ENCODE measurements around the gene KIFAP3. TPM values are rescaled to one million over a fixed set of nuclear protein-coding genes. Genes with fewer than 3 reads are reported as not detected.
"Not testable (repeated sequence)": the region's sequence is repeated elsewhere in the genome, so short reads cannot be mapped to it uniquely, and the experiment has no call there.

Gene KIFAP3
- total and polyA plus RNA-seq, 7 donors = 9.2 to 25.7 (median 21.6) TPM

- TF ChIP-seq, protein P1, sequence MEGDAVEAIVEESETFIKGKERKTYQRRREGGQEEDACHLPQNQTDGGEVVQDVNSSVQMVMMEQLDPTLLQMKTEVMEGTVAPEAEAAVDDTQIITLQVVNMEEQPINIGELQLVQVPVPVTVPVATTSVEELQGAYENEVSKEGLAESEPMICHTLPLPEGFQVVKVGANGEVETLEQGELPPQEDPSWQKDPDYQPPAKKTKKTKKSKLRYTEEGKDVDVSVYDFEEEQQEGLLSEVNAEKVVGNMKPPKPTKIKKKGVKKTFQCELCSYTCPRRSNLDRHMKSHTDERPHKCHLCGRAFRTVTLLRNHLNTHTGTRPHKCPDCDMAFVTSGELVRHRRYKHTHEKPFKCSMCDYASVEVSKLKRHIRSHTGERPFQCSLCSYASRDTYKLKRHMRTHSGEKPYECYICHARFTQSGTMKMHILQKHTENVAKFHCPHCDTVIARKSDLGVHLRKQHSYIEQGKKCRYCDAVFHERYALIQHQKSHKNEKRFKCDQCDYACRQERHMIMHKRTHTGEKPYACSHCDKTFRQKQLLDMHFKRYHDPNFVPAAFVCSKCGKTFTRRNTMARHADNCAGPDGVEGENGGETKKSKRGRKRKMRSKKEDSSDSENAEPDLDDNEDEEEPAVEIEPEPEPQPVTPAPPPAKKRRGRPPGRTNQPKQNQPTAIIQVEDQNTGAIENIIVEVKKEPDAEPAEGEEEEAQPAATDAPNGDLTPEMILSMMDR (IDR thresholded peaks at IDR 0.05) = no peak
- H3K36me3 ChIP-seq (ENCODE audit: insufficient read depth in 1 of 2, low read depth in 1 of 2) = no peaks in the 10 kb centered on the region
- ATAC-seq (no peak), DNase-seq (no peak)
- no peaks in the 10 kb centered on the region for H3K9me3 ChIP-seq
- H3K27ac ChIP-seq = no peak overlapping the region
- peaks cover 0 to 2% (median 0%) of the 10 kb centered on the region in 3 donors for H3K27me3 ChIP-seq (ENCODE audit: insufficient read depth in 3 of 3, low read length in 2 of 3)
- H3K4me1 ChIP-seq = no peaks in the 10 kb centered on the region
- H3K4me3 ChIP-seq = no peak overlapping the region
- intact Hi-C loops (cut with DNase I) = loop anchor here (10.0 kb wide), 2 partner anchors 586 to 676 kb away; partner anchors contain the start of gene PRRX1 (in 1 of the 2)
These were observed 4.2 kb upstream of the KIFAP3 start for GRCh38 chr1:170078610-170079189.

GRCh38 chr1:170077926-170078325 is 3.4 kb upstream of the KIFAP3 start:
- no peaks in the 10 kb centered on the region for H3K9me3 ChIP-seq
- peaks cover 6% of the 10 kb centered on the region for H3K4me1 ChIP-seq
- H3K27me3 ChIP-seq (ENCODE audit: insufficient read depth in 3 of 3, low read length in 2 of 3) = peaks cover 0 to 2% (median 0%) of the 10 kb centered on the region in 3 donors
- no peaks in the 10 kb centered on the region for H3K36me3 ChIP-seq (ENCODE audit: insufficient read depth in 1 of 2, low read depth in 1 of 2)
- ATAC-seq = no peak
- intact Hi-C loops (cut with DNase I) = loop anchor here (10.0 kb wide), 2 partner anchors 587 to 677 kb away; partner anchors contain the start of gene PRRX1 (in 1 of the 2)
- no peak overlapping the region for H3K27ac ChIP-seq
- 95 to 98% (median 97%) methylated on average over 1 of the region's 1 CpG for WGBS, 3 donors
- H3K4me3 ChIP-seq = no peak overlapping the region
- TF ChIP-seq, protein P1 (IDR thresholded peaks at IDR 0.05) = no peak
- no peak for DNase-seq

DNA sequence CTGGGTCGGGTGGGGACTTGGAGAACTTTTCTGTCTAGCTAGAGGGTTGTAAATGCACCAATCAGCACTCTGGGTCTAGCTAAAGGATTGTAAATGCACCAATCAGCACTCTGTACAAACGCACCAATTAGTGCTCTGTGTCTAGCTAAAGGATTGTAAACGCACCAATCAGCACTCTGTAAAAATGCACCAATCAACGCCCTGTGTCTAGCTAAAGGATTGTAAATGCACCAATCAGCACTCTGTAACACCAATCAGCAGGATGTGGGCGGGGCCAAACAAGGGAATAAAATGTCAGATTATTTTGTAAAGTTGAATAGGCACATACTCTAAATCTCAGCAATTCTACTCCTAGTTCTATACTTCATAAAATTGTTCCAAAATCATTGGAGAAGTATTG is 2.5 kb upstream of the KIFAP3 start:
- intact Hi-C loops (cut with DNase I) = loop anchor here (10.0 kb wide), 2 partner anchors 588 to 678 kb away; partner anchors contain the start of gene PRRX1 (in 1 of the 2)
- H3K36me3 ChIP-seq (ENCODE audit: insufficient read depth in 1 of 2, low read depth in 1 of 2); ATAC-seq; DNase-seq; H3K27me3 ChIP-seq (ENCODE audit: insufficient read depth in 3 of 3, low read length in 2 of 3); H3K4me1 ChIP-seq; H3K27ac ChIP-seq; H3K4me3 ChIP-seq; H3K9me3 ChIP-seq: not testable (repeated sequence)
- WGBS, 3 donors = 87 to 91% (median 90%) methylated on average over 5 of the region's 5 CpGs

GRCh38 chr1:170076199-170076598 is 1.7 kb upstream of the KIFAP3 start:
- ATAC-seq = no peak
- no peak for DNase-seq
- Histone ChIP-seq H3K36me3 (ENCODE audit: insufficient read depth in 1 of 2, low read depth in 1 of 2) (no peaks in the 10 kb centered on the region), H3K27ac (no peak overlapping the region), H3K4me1 (peaks cover 6% of the 10 kb centered on the region), H3K9me3 (no peaks in the 10 kb centered on the region), H3K27me3 (ENCODE audit: insufficient read depth in 3 of 3, low read length in 2 of 3) (peaks cover 0 to 2% (median 0%) of the 10 kb centered on the region in 3 donors), H3K4me3 (no peak overlapping the region)
- TF ChIP-seq, protein P1 (IDR thresholded peaks at IDR 0.05) = no peak
- intact Hi-C loops (cut with DNase I) = loop anchor here (10.0 kb wide), 2 partner anchors 589 to 679 kb away; partner anchors contain the start of gene PRRX1 (in 1 of the 2)

- Histone ChIP-seq H3K4me3 (peak overlapping the region; percentile 80), H3K36me3 (ENCODE audit: insufficient read depth in 1 of 2, low read depth in 1 of 2) (no peaks in the 10 kb centered on the region), H3K4me1 (peaks cover 6% of the 10 kb centered on the region), H3K27me3 (ENCODE audit: insufficient read depth in 3 of 3, low read length in 2 of 3) (peaks cover 0 to 2% (median 0%) of the 10 kb centered on the region in 3 donors), H3K9me3 (no peaks in the 10 kb centered on the region), H3K27ac (peak overlapping the region; percentile 77)
- intact Hi-C loops (cut with DNase I) = loop anchor here (10.0 kb wide), 2 partner anchors 590 to 680 kb away; partner anchors contain the start of gene PRRX1 (in 1 of the 2)
- no peak for DNase-seq
- 82 to 89% (median 89%) methylated on average over 3 of the region's 3 CpGs for WGBS, 3 donors
- no peak for ATAC-seq
- TF ChIP-seq, protein P1 (IDR thresholded peaks at IDR 0.05) = no peak
These were observed 691 bp upstream of the KIFAP3 start for GRCh38 chr1:170075186-170075585.

All from psoas muscle (tissue), 8 donors.